Large intestine (tissue), 3 donors: ENCODE results near the gene FHOD3. TPM values are rescaled to one million over a fixed set of nuclear protein-coding genes. Genes with fewer than 3 reads are reported as not detected.
"Not testable (repeated sequence)": the region's sequence is repeated elsewhere in the genome, so short reads cannot be mapped to it uniquely, and the experiment has no call there.

Source experiments
- DNase-seq, 2 donors: peaks; one replicate each; pipeline versions ENCODE4 v3.0.0 to v3.0.0-alpha.2; 2013
- H3K27ac ChIP-seq: one replicate; pipeline ENCODE4 v1.5.1; 2013; ENCODE audit warnings: low read length
- H3K27me3 ChIP-seq: 2 replicates; pipeline ENCODE4 v1.6.1; 2013; ENCODE audit warnings: low read length; ENCODE audit not compliant: control insufficient read depth, insufficient read depth
- H3K36me3 ChIP-seq: 2 replicates; pipeline ENCODE4 v1.6.1; 2013; ENCODE audit warnings: low read length; ENCODE audit not compliant: control insufficient read depth, insufficient read depth
- H3K4me1 ChIP-seq: one replicate; pipeline ENCODE4 v1.6.1; 2013; ENCODE audit warnings: low read length; ENCODE audit not compliant: control insufficient read depth, insufficient read depth
- H3K4me3 ChIP-seq: one replicate; pipeline ENCODE4 v1.5.1; 2013; ENCODE audit warnings: low read length
- H3K9me3 ChIP-seq: one replicate; pipeline ENCODE4 v1.6.1; 2013; ENCODE audit warnings: mild to moderate bottlenecking, low read depth, low read length, moderate library complexity; ENCODE audit not compliant: control insufficient read depth
- WGBS: methylation state at CpG from one replicate; pipeline ENCODE4 v1.1.5; 2013; ENCODE audit warnings: low lambda C conversion rate; ENCODE audit not compliant: insufficient coverage; 5-methylcytosine and 5-hydroxymethylcytosine counted together
- polyA plus RNA-seq: library from polyadenylated mRNA; unstranded; fragments of 120-200 nt; gene quantifications from one replicate; pipeline ENCODE4 v1.2.1, GENCODE V29; 2013

Gene FHOD3
- polyA plus RNA-seq, 1 donor: 10.5 TPM

- 93% methylated on average over 3 of the region's 4 CpGs for WGBS
- no peaks in the 10 kb centered on the region for H3K9me3 ChIP-seq
Measured at GRCh38 chr18:36813101-36813775, 515.7 kb downstream of the FHOD3 start.

GRCh38 chr18:36813824-36814223, 516.3 kb downstream of the FHOD3 start:
- Histone ChIP-seq H3K9me3 (no peaks in the 10 kb centered on the region), H3K27me3 (no peaks in the 10 kb centered on the region), H3K27ac (no peak overlapping the region), H3K36me3 (peaks cover 46% of the 10 kb centered on the region), H3K4me3 (no peak overlapping the region), H3K4me1 (peaks cover 3% of the 10 kb centered on the region)
- 50% methylated on average over 1 of the region's 3 CpGs for WGBS
- no peak for DNase-seq

More at GRCh38 chr18:36813101-36813775, 515.7 kb downstream of the FHOD3 start:
- peaks cover 3% of the 10 kb centered on the region for H3K4me1 ChIP-seq
- H3K27me3 ChIP-seq: no peaks in the 10 kb centered on the region
- no peak overlapping the region for H3K4me3 ChIP-seq
- no peak overlapping the region for H3K27ac ChIP-seq
- DNase-seq: no peak
- H3K36me3 ChIP-seq: peaks cover 43% of the 10 kb centered on the region

GRCh38 chr18:36814994-36815393, 517.5 kb downstream of the FHOD3 start:
- no peak for DNase-seq
- no peaks in the 10 kb centered on the region for H3K9me3 ChIP-seq
- H3K4me3 ChIP-seq: no peak overlapping the region
- WGBS: 43% methylated on average over 1 of the region's 1 CpG
- no peaks in the 10 kb centered on the region for H3K4me1 ChIP-seq
- no peak overlapping the region for H3K27ac ChIP-seq
- peaks cover 46% of the 10 kb centered on the region for H3K36me3 ChIP-seq
- no peaks in the 10 kb centered on the region for H3K27me3 ChIP-seq

GRCh38 chr18:36816096-36816495, 518.6 kb downstream of the FHOD3 start:
- H3K27me3 ChIP-seq, H3K27ac ChIP-seq, H3K4me3 ChIP-seq, H3K9me3 ChIP-seq, H3K4me1 ChIP-seq, DNase-seq: not testable (repeated sequence)
- H3K36me3 ChIP-seq: peaks cover 41% of the 10 kb centered on the region

- Histone ChIP-seq H3K4me1 (no peaks in the 10 kb centered on the region), H3K27ac (no peak overlapping the region), H3K4me3 (no peak overlapping the region), H3K9me3 (no peaks in the 10 kb centered on the region), H3K36me3 (peaks cover 38% of the 10 kb centered on the region), H3K27me3 (no peaks in the 10 kb centered on the region)
- WGBS: no CpG with 5 or more reads among the region's 1 CpG
- DNase-seq: no peak
Measured at GRCh38 chr18:36817039-36817438, 519.5 kb downstream of the FHOD3 start.

- no peaks in the 10 kb centered on the region for H3K4me1 ChIP-seq
Measured at GRCh38 chr18:36818652-36819051, 521.1 kb downstream of the FHOD3 start.

GRCh38 chr18:36819621-36820020, 522.1 kb downstream of the FHOD3 start:
- H3K36me3 ChIP-seq: peaks cover 24% of the 10 kb centered on the region
- H3K27ac ChIP-seq: no peak overlapping the region
- no peaks in the 10 kb centered on the region for H3K4me1 ChIP-seq
- H3K27me3 ChIP-seq: no peaks in the 10 kb centered on the region
- no peak overlapping the region for H3K4me3 ChIP-seq
- DNase-seq: no peak
- no peaks in the 10 kb centered on the region for H3K9me3 ChIP-seq

More at GRCh38 chr18:36818652-36819051, 521.1 kb downstream of the FHOD3 start:
- no peak for DNase-seq
- Histone ChIP-seq H3K9me3 (no peaks in the 10 kb centered on the region), H3K4me3 (no peak overlapping the region), H3K27ac (no peak overlapping the region), H3K27me3 (no peaks in the 10 kb centered on the region), H3K36me3 (peaks cover 29% of the 10 kb centered on the region)
- WGBS: no CpG with 5 or more reads among the region's 3 CpGs

GRCh38 chr18:36821681-36822080, 524.2 kb downstream of the FHOD3 start:
- no peak for DNase-seq
- H3K36me3 ChIP-seq: peaks cover 21% of the 10 kb centered on the region
- H3K4me1 ChIP-seq: no peaks in the 10 kb centered on the region
- no CpG with 5 or more reads among the region's 4 CpGs for WGBS
- no peaks in the 10 kb centered on the region for H3K9me3 ChIP-seq
- no peak overlapping the region for H3K27ac ChIP-seq
- H3K4me3 ChIP-seq: no peak overlapping the region
- no peaks in the 10 kb centered on the region for H3K27me3 ChIP-seq

GRCh38 chr18:36825526-36825925, 528.0 kb downstream of the FHOD3 start:
- H3K27ac ChIP-seq: no peak overlapping the region
- DNase-seq: no peak
- peaks cover 4% of the 10 kb centered on the region for H3K36me3 ChIP-seq

GRCh38 chr18:36826556-36826955, 529.0 kb downstream of the FHOD3 start:
- WGBS: 100% methylated on average over 2 of the region's 3 CpGs
- Histone ChIP-seq H3K9me3 (no peaks in the 10 kb centered on the region), H3K36me3 (peaks cover 4% of the 10 kb centered on the region), H3K4me1 (no peaks in the 10 kb centered on the region), H3K27ac (no peak overlapping the region), H3K4me3 (no peak overlapping the region), H3K27me3 (no peaks in the 10 kb centered on the region)
- DNase-seq: no peak

More at GRCh38 chr18:36825526-36825925, 528.0 kb downstream of the FHOD3 start:
- no peaks in the 10 kb centered on the region for H3K4me1 ChIP-seq
- H3K9me3 ChIP-seq: no peaks in the 10 kb centered on the region
- no peaks in the 10 kb centered on the region for H3K27me3 ChIP-seq
- no peak overlapping the region for H3K4me3 ChIP-seq

- DNase-seq: peak in 1 of 2 donors; percentile 31
- Histone ChIP-seq H3K9me3 (no peaks in the 10 kb centered on the region), H3K36me3 (peaks cover under 1% of the 10 kb centered on the region), H3K4me1 (no peaks in the 10 kb centered on the region), H3K27me3 (no peaks in the 10 kb centered on the region), H3K27ac (peak overlapping the region; percentile 92), H3K4me3 (peak overlapping the region; percentile 84)
- no CpG with 5 or more reads among the region's 18 CpGs for WGBS
Measured at GRCh38 chr18:36828157-36828629, 530.7 kb downstream of the FHOD3 start.
